Suprapubic skin (tissue), 3 donors: ENCODE data around the gene MYD88.

Source experiments
- POLR2AphosphoS5 ChIP-seq, 3 donors: sonication (generic); formaldehyde crosslinking; IDR thresholded peaks; one replicate each; pipeline ENCODE4 v1.6.1; 2017; ENCODE audit warnings: antibody characterized with exemption in 3 of 3
- TF ChIP-seq, protein P1 (sequence below), 2 donors: fragments of 200-600 bp in 1 of 2; fragments of 450-650 bp in 1 of 2; sonication (generic) in 1 of 2; IDR thresholded peaks; one replicate each; pipeline ENCODE4 v1.5.1; 2016 to 2019; ENCODE audit warnings: antibody characterized with exemption in 2 of 2, mild to moderate bottlenecking in 1 of 2, moderate library complexity in 1 of 2

DNA sequence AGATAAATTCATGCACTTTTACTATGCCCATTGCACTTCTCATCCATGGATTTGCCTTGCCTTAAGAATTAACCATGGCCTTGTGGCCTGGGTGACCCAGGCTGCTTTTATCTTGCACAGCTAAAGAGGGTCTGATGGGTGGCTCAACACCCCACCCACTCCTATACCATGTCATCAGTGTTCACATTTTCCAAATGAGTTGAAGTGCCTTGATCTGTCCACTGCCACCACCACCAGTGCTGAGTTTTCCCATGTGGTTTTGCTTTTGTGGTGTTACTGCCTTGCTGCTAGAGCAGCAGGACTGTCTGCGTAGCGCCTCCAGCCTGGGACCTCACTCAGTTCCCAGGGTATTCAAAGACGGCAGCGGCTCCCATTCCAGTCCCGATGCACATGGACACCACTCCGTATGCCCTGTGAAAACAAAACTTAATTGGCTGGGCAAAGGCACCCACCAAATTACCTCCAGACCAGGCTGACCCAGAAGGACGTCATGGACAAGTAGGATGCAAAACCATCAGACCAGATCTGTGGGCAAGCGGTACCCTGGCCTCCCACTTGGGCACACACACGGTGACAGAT lies 15.7 kb upstream of the MYD88 start:
- TF ChIP-seq, protein P1, sequence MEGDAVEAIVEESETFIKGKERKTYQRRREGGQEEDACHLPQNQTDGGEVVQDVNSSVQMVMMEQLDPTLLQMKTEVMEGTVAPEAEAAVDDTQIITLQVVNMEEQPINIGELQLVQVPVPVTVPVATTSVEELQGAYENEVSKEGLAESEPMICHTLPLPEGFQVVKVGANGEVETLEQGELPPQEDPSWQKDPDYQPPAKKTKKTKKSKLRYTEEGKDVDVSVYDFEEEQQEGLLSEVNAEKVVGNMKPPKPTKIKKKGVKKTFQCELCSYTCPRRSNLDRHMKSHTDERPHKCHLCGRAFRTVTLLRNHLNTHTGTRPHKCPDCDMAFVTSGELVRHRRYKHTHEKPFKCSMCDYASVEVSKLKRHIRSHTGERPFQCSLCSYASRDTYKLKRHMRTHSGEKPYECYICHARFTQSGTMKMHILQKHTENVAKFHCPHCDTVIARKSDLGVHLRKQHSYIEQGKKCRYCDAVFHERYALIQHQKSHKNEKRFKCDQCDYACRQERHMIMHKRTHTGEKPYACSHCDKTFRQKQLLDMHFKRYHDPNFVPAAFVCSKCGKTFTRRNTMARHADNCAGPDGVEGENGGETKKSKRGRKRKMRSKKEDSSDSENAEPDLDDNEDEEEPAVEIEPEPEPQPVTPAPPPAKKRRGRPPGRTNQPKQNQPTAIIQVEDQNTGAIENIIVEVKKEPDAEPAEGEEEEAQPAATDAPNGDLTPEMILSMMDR (IDR thresholded peaks at IDR 0.05), result no peak
- no peak for TF ChIP-seq POLR2AphosphoS5 (IDR thresholded peaks at IDR 0.05)
